NK-92 (cell line): Measurements from ENCODE around the gene PJA1.

ENCODE experiments used
- DNase-seq: peaks from one replicate; lab custom pipeline; 2025; ENCODE audit not compliant: unreplicated experiment; lab: John Stamatoyannopoulos, UW

Gene PJA1

DNA sequence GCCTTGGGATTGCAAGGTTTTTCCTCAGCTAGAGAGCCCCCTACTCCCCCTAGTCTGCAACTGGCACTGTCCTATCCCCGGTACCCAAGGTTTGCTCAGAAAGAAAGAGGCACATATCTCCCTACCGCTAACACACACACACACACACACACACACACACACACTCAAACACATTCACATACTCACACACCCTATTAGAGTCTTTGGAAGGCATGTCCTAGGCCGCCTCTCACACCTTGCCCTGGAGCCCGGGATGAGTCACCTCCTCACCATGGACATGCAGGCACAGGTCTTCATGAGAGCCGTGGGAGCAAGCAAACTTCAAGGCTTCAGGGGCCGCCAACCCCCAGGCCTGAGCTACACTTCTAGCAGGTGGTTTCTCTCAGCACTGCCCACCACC lies 49.2 kb downstream of the PJA1 start:
- DNase-seq: no peak

DNA sequence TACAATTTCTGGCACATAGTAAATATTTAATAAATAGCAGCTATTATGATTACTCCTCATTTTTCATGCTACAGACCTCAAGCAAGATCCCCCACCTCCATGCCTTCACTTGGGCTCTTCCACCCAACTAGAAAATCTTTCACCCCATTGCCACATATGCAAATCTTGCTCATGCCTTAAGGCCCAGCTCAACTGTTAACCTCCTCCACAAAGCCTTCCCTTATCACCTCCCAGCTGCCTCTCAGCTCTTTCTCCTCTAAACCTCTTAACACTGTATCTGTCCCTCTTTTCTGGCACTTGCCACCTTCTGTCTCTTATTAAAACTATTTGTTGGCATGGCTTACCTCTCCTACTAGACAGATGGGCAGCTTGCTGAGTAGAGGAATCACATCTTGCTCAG lies 51.5 kb downstream of the PJA1 start:
- no peak for DNase-seq
